Mesenchymal stem cell (in vitro differentiated cells and primary cell): ENCODE measurements around the gene PLIN1.

Experiments used
- DNase-seq: peaks from one replicate; pipeline ENCODE4 v3.0.0-alpha.2; 2013
- H2AFZ ChIP-seq: one replicate; pipeline ENCODE4 v1.6.1; 2013; ENCODE audit warnings: low read depth, mild to moderate bottlenecking, control low read depth, inconsistent platforms, low read length, moderate library complexity
- H2AK5ac ChIP-seq: 2 replicates; pipeline ENCODE4 v1.6.1; 2013; ENCODE audit warnings: low read length, moderate library complexity, mild to moderate bottlenecking, inconsistent platforms; ENCODE audit not compliant: severe bottlenecking
- H2BK120ac ChIP-seq: one replicate; pipeline ENCODE4 v1.6.1; 2013; ENCODE audit warnings: low read depth, mild to moderate bottlenecking, inconsistent platforms, low read length, moderate library complexity
- H2BK12ac ChIP-seq, 2 experiments: one replicate each; pipeline ENCODE4 v1.6.1; 2013; ENCODE audit warnings: inconsistent platforms in 2 of 2, low read length in 2 of 2, mild to moderate bottlenecking in 2 of 2, moderate library complexity in 2 of 2, control low read depth in 1 of 2
- H2BK15ac ChIP-seq: one replicate; pipeline ENCODE4 v1.6.1; 2013; ENCODE audit warnings: mild to moderate bottlenecking, low read depth, inconsistent platforms; ENCODE audit not compliant: poor library complexity, severe bottlenecking
- H2BK5ac ChIP-seq: 2 replicates; pipeline ENCODE4 v1.6.1; 2013; ENCODE audit warnings: low read depth, mild to moderate bottlenecking, low read length, control low read depth, inconsistent platforms; ENCODE audit not compliant: poor library complexity, severe bottlenecking
- H3K14ac ChIP-seq, 2 experiments: one replicate each; pipeline ENCODE4 v1.6.1; 2013; ENCODE audit warnings: inconsistent platforms in 2 of 2, low read length in 2 of 2, control low read depth in 1 of 2, mild to moderate bottlenecking in 1 of 2, moderate library complexity in 1 of 2
- H3K18ac ChIP-seq, 2 experiments: one replicate each; pipeline ENCODE4 v1.6.1; 2013; ENCODE audit warnings: inconsistent platforms in 2 of 2, low read length in 2 of 2, control low read depth in 1 of 2, low read depth in 1 of 2, mild to moderate bottlenecking in 1 of 2
- H3K23ac ChIP-seq, 2 experiments: one replicate each; pipeline ENCODE4 v1.6.1; 2013; ENCODE audit warnings: inconsistent platforms in 2 of 2, low read length in 2 of 2, mild to moderate bottlenecking in 2 of 2, moderate library complexity in 2 of 2, control low read depth in 1 of 2
- H3K27ac ChIP-seq: 2 replicates; pipeline ENCODE4 v1.5.1; 2013; ENCODE audit warnings: mild to moderate bottlenecking, moderate library complexity, low read length, control low read depth, inconsistent platforms; ENCODE audit not compliant: poor library complexity, severe bottlenecking
- H3K27me3 ChIP-seq, 2 experiments: 2 replicates each; pipeline versions ENCODE4 v1.6.1 to v1.7.0; 2013; ENCODE audit warnings: low read length in 2 of 2, mild to moderate bottlenecking in 2 of 2, moderate library complexity in 2 of 2, control low read depth in 1 of 2, inconsistent platforms in 1 of 2; ENCODE audit not compliant: control insufficient read depth in 1 of 2, insufficient read depth in 1 of 2
- H3K36me3 ChIP-seq, 2 experiments: 2 replicates each; pipeline versions ENCODE4 v1.6.1 to v1.7.0; 2013; ENCODE audit warnings: low read length in 2 of 2, control low read depth in 1 of 2, inconsistent platforms in 1 of 2, low read depth in 1 of 2, mild to moderate bottlenecking in 1 of 2; ENCODE audit not compliant: insufficient read depth in 2 of 2, control insufficient read depth in 1 of 2
- H3K4ac ChIP-seq, 2 experiments: one replicate each; pipeline ENCODE4 v1.6.1; 2013; ENCODE audit warnings: inconsistent platforms in 2 of 2, low read length in 2 of 2, mild to moderate bottlenecking in 2 of 2, moderate library complexity in 2 of 2, control low read depth in 1 of 2, low read depth in 1 of 2
- H3K4me1 ChIP-seq: 2 replicates; pipeline ENCODE4 v1.6.1; 2013; ENCODE audit warnings: low read depth, low read length, control low read depth; ENCODE audit not compliant: control insufficient read depth, insufficient read depth
- H3K4me2 ChIP-seq: 2 replicates; pipeline ENCODE4 v1.6.1; 2013; ENCODE audit warnings: low read length, mild to moderate bottlenecking, inconsistent platforms; ENCODE audit not compliant: poor library complexity, severe bottlenecking
- H3K4me3 ChIP-seq, 2 experiments: 2 replicates each; pipeline versions ENCODE4 v1.5.1 to v1.7.0; 2013; ENCODE audit warnings: low read length in 2 of 2, mild to moderate bottlenecking in 2 of 2, control low read depth in 1 of 2, low read depth in 1 of 2; ENCODE audit not compliant: insufficient read depth in 1 of 2
- H3K79me1 ChIP-seq: replicated peaks from 2 replicates; pipeline ENCODE4 v1.6.1; 2013; ENCODE audit warnings: mild to moderate bottlenecking, control low read depth, low read length, inconsistent platforms; ENCODE audit not compliant: poor library complexity, severe bottlenecking
- H3K9ac ChIP-seq: 2 replicates; pipeline ENCODE4 v1.7.0; 2013; ENCODE audit warnings: mild to moderate bottlenecking, low read length, moderate library complexity
- H3K9me3 ChIP-seq: 2 replicates; pipeline ENCODE4 v1.7.0; 2013; ENCODE audit warnings: mild to moderate bottlenecking, low read length; ENCODE audit not compliant: control insufficient read depth
- H4K8ac ChIP-seq: one replicate; pipeline ENCODE4 v1.6.1; 2013; ENCODE audit warnings: inconsistent platforms, mild to moderate bottlenecking, low read length, moderate library complexity
- H4K91ac ChIP-seq: one replicate; pipeline ENCODE4 v1.6.1; 2013; ENCODE audit warnings: mild to moderate bottlenecking, low read length, inconsistent platforms
- WGBS: methylation state at CpG from one replicate; pipeline ENCODE4 v1.1.7; 2013; ENCODE audit warnings: mixed read lengths; 5-methylcytosine and 5-hydroxymethylcytosine counted together

Gene PLIN1

DNA sequence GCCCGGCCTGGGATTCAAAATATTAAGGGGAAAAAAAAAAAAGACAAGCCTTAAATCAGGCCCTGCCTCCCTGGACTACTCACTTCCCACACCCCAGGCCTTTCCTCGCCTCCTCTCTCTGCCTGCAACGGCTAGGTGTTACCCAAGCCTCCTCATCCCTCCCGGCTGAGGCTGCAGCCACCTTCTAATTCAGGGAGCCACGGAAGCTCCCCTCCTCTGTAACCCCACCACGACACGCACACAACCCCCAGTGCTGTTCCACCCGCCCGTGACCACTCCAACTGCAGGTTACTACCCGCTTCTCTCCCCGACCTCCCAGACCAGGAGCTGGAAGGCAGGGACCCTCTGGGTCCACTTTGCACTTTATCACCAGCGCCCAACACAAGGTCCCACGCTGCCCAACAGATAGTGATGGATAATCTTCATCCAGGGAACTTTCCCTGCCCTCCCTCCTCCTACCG is 24.8 kb downstream of the PLIN1 start:
- Histone ChIP-seq H3K9me3 (no peaks in the 10 kb centered on the region), H4K8ac (no peak overlapping the region), H4K91ac (peak overlapping the region; percentile 24), H3K36me3 (peaks cover 11 to 14% of the 10 kb centered on the region in 2 experiments), H2BK12ac (no peak overlapping the region), H3K18ac (no peak overlapping the region), H3K79me1 (peaks cover 26% of the 10 kb centered on the region), H3K14ac (no peak overlapping the region), H3K4me1 (peaks cover 5% of the 10 kb centered on the region), H3K4me3 (peak overlapping the region; percentile 80 to 90), H3K4ac (no peak overlapping the region), H3K9ac (peak overlapping the region; percentile 89), H3K4me2 (peak overlapping the region; percentile 90), H3K27ac (no peak overlapping the region), H2BK120ac (no peak overlapping the region), H2BK15ac (no peak overlapping the region), H2AK5ac (no peak overlapping the region), H2AFZ (no peak overlapping the region), H3K23ac (no peak overlapping the region), H3K27me3 (no peaks in the 10 kb centered on the region), H2BK5ac (no peak overlapping the region)
- 31% methylated on average over 13 of the region's 14 CpGs for WGBS
- DNase-seq = peak; percentile 17

DNA sequence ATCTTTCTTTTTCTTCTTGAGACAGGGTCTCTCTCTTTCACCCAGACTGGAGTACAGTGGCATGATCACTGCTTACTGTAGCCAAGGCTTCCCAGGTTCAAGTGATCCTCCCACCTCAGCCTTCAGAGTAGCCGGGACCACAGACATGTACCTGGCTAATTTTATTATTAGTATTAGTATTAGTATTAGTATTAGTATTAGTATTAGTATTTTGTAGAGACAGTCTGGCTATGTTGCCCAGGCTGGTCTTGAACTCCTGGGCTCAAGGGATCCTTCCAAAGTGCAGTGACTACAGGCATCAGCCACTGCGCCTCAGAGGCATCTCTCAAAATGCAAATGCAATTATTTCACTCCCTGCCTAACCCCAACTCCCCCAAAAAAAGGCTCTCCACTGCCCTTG is 25.6 kb downstream of the PLIN1 start:
- no peak overlapping the region for H3K4me3 ChIP-seq
- WGBS = no CpG with 5 or more reads among the region's 2 CpGs
- H3K14ac ChIP-seq = no peak overlapping the region
- H2BK12ac ChIP-seq = no peak overlapping the region
- no peak overlapping the region for H3K23ac ChIP-seq
- H3K9me3 ChIP-seq = no peaks in the 10 kb centered on the region
- no peak overlapping the region for H3K4ac ChIP-seq
- no peak overlapping the region for H2BK5ac ChIP-seq
- H3K18ac ChIP-seq = no peak overlapping the region
- no peak overlapping the region for H2BK15ac ChIP-seq
- no peak overlapping the region for H2AFZ ChIP-seq
- H2AK5ac ChIP-seq = no peak overlapping the region
- H2BK120ac ChIP-seq = no peak overlapping the region
- H3K9ac ChIP-seq = no peak overlapping the region
- peaks cover 27% of the 10 kb centered on the region for H3K79me1 ChIP-seq
- H3K4me2 ChIP-seq = no peak overlapping the region
- H4K8ac ChIP-seq = no peak overlapping the region
- H3K4me1 ChIP-seq = peaks cover 5% of the 10 kb centered on the region
- H3K27me3 ChIP-seq = no peaks in the 10 kb centered on the region
- DNase-seq = no peak
- no peak overlapping the region for H4K91ac ChIP-seq
- H3K27ac ChIP-seq = no peak overlapping the region
- H3K36me3 ChIP-seq = peaks cover 11 to 22% of the 10 kb centered on the region in 2 experiments

DNA sequence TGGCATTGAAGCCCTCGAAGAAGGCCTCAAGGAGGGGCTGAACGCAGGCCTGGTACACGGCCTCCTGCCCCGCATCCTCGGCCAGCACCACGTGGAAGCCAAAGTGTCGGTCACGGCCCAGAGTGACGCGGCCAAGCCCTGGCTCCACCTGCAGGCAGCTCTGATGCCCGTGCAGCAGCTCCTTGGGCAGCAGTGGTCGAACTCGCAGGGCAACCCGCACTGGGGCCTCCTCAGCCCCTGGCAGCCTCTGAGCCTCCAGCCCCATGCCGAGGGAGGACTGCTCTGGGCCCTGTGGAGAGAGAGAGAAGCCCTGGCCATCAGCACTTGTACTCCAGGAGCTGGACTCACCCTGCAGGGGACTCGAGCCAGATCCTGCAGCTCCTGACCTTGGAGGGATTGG is 26.5 kb downstream of the PLIN1 start:
- Histone ChIP-seq H3K14ac (no peak overlapping the region), H3K18ac (no peak overlapping the region), H2AFZ (no peak overlapping the region), H2BK120ac (no peak overlapping the region), H2AK5ac (no peak overlapping the region), H2BK12ac (no peak overlapping the region), H3K9me3 (no peaks in the 10 kb centered on the region), H3K4me3 (no peak overlapping the region), H4K8ac (no peak overlapping the region), H3K23ac (no peak overlapping the region), H2BK5ac (no peak overlapping the region), H3K4me2 (no peak overlapping the region), H4K91ac (no peak overlapping the region), H3K36me3 (peaks cover 16 to 31% of the 10 kb centered on the region in 2 experiments), H3K27ac (no peak overlapping the region), H3K27me3 (no peaks in the 10 kb centered on the region), H3K4me1 (peaks cover 5% of the 10 kb centered on the region), H3K9ac (no peak overlapping the region), H2BK15ac (no peak overlapping the region), H3K4ac (no peak overlapping the region), H3K79me1 (peaks cover 29% of the 10 kb centered on the region)
- WGBS = 88% methylated on average over 16 of the region's 16 CpGs
- no peak for DNase-seq

DNA sequence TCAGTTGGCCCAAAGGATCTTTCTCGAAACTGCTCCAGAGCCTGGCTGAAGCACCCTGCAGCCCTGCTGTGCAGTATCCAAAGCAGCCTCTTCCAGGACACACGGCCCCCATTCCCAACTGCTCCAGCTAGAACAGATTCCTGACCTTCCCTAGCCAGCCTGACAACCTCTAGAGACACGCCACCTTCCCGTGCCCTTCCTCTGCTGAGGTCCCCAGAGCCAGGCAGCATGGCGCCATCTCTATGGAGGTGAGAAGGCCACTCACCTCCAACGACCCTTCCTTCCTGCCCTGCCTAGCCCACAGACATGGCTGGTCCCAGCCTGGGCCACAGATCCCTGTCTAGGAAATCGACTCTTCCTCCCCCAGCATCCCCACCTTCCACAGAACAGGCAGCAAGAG is 27.0 kb downstream of the PLIN1 start:
- Histone ChIP-seq H4K8ac (no peak overlapping the region), H2BK120ac (no peak overlapping the region), H3K9me3 (no peaks in the 10 kb centered on the region), H3K4me3 (no peak overlapping the region), H3K36me3 (peaks cover 21 to 36% of the 10 kb centered on the region in 2 experiments), H2BK5ac (no peak overlapping the region), H3K4ac (no peak overlapping the region), H3K18ac (no peak overlapping the region), H3K27me3 (no peaks in the 10 kb centered on the region), H4K91ac (no peak overlapping the region), H3K23ac (no peak overlapping the region), H3K9ac (no peak overlapping the region), H3K4me1 (peaks cover 9% of the 10 kb centered on the region), H2BK12ac (no peak overlapping the region), H2BK15ac (no peak overlapping the region), H3K14ac (no peak overlapping the region), H2AK5ac (no peak overlapping the region), H3K4me2 (no peak overlapping the region), H3K79me1 (peaks cover 29% of the 10 kb centered on the region), H3K27ac (no peak overlapping the region), H2AFZ (no peak overlapping the region)
- 79% methylated on average over 7 of the region's 7 CpGs for WGBS
- DNase-seq = no peak
